ENCODE results near the gene COL6A3. TPM values are rescaled to one million over a fixed set of nuclear protein-coding genes. Genes with fewer than 3 reads are reported as not detected.

The COL6A3 gene
- total RNA-seq, 1 experiment from 2014 or later: 251 TPM

Other genes starting within 250 kb of the COL6A3 start
- not detected in 2 replicates for gene MLPH, start 73.1 kb upstream of the COL6A3 start, total RNA-seq (2014; rRNA removed; shearing (Covaris generic))
- gene PRLH, start 152.4 kb upstream of the COL6A3 start, total RNA-seq (2014; rRNA removed; shearing (Covaris generic)): not detected in 2 replicates
- gene RAB17, start 176.6 kb upstream of the COL6A3 start, total RNA-seq (2014; rRNA removed; shearing (Covaris generic)): 0.43 TPM in 1 of 2 replicates, not detected in the other
- 60.7 and 76.9 TPM in 2 replicates for gene LRRFIP1, start 213.4 kb upstream of the COL6A3 start, total RNA-seq (2014; rRNA removed; shearing (Covaris generic))

Measured in HT1080 (cell line).